NCI-H1417 (cell line): ENCODE measurements around the gene PTPRJ.
A peak's percentile ranks its signal among the peaks of the same experiment; 100 is the strongest.
"Not testable (repeated sequence)": the region's sequence is repeated elsewhere in the genome, so short reads cannot be mapped to it uniquely, and the experiment has no call there.

ENCODE experiments used
- DNase-seq, 3 experiments: peaks; one replicate each; lab custom pipeline; 2025; lab: John Stamatoyannopoulos, UW

The PTPRJ gene

DNA sequence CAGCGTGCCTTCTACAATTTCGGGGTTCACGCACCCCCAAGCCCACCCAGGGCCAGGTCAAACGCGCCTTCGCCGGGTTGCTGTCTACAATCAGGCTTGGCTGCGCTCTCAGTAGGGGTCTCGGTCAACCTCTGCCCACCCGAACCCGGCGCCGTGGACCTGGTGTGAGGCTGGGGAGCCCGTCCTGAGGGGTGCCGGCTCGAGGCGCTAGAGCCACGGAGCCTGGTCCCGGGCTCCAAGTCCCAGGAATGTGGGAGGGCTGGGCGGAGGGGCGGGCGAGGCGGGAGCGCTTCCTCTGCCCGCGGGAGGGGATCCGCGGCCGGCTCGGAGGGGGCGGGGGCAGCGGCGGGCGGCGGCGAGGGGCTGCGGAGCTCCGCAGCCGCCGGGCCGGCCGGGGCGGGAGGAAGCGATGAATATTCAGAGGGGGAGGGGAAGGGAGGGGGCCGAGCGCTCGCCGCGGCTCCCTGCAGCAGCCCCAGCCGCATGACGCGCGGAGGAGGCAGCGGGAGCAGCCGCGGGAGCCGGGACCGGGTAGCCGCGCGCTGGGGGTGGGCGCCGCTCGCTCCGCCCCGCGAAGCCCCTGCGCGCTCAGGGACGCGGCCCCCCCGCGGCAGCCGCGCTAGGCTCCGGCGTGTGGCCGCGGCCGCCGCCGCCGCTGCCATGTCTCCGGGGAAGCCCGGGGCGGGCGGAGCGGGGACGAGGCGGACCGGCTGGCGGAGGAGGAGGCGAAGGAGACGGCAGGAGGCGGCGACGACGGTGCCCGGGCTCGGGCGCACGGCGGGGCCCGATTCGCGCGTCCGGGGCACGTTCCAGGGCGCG lies at the start of gene PTPRJ:
PTPRJ (plus strand) TSS at position 472 of the 819 bp plus-strand sequence. CDS start 354 bp downstream, outside the sequence.
- peak; percentile 68 to 78 (median 71) for DNase-seq

DNA sequence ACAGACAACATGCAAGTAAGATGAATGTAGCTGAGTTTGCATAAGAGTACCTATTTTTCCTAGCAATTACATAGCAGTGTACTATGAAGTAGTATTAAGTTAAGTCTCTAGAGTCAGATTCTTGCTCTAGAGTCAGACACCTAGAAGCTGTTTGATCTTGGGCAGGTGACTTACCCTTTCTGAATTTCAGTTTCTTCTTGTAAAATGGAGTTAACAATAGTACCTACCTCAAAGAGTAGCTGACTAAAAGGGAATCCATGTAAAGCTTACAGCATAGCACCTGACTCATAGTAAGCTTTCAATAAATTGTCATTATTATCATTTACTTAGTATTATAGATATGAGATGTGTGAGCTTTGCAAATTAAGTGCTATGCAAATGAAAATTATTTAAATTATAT lies 47.8 kb upstream of the PTPRJ start:
- no peak for DNase-seq

DNA sequence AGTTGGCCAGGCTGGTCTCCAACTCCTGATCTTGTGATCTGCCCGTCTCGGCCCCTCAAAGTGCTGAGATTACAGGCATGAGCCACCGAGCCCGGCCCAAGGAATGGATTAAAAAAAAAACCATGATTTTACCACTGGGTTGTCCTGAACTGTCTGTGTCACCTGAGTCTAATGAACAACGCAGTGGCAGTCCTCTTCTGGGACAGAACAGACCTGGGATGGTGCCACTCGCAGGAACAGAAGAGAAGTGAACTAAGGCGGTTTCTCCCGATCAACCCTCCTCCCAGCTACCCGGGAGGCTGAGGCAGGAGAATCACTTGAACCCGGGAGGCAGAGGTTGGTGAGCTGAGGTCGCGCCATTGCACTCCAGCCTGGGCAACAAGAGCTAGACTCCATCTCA lies 46.6 kb upstream of the PTPRJ start:
- DNase-seq, result peak in 1 of 3 experiments; percentile 13

DNA sequence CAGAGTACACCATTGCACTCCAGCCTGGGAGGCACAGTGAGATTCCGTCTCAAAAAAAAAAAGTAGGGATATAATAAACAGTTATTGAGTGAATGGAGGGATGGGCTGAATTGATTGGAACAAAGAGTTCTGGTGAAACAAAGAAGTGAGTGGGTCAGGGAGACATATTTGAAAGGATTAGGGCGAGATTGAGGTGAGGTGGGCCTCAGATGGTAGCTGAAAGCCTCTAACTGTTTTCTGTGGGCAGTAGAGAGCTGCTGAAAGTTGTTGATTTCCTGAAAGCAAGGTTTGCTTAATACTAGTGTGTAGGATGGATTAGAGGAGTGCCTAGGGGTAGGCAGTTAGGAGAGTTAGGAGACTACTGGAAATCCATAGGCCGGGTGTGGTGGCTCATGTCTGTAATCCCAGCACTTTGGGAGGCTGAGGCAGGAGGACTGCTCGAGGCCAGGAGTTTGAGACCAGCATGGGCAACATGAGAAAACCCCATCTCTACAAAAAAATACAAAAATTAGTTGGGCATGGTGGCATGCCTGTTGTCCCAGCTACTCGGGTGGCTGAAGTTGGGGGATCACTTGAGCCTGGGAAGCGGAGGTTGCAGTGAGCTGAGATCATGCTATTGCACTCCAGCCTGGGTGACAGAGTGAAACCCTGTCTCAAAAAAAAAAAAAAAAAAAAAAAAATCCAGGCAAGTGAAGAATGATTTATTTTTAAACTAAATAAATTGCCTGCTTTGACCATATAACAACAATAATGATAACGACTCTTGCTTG lies 41.4 kb upstream of the PTPRJ start:
- no peak for DNase-seq

DNA sequence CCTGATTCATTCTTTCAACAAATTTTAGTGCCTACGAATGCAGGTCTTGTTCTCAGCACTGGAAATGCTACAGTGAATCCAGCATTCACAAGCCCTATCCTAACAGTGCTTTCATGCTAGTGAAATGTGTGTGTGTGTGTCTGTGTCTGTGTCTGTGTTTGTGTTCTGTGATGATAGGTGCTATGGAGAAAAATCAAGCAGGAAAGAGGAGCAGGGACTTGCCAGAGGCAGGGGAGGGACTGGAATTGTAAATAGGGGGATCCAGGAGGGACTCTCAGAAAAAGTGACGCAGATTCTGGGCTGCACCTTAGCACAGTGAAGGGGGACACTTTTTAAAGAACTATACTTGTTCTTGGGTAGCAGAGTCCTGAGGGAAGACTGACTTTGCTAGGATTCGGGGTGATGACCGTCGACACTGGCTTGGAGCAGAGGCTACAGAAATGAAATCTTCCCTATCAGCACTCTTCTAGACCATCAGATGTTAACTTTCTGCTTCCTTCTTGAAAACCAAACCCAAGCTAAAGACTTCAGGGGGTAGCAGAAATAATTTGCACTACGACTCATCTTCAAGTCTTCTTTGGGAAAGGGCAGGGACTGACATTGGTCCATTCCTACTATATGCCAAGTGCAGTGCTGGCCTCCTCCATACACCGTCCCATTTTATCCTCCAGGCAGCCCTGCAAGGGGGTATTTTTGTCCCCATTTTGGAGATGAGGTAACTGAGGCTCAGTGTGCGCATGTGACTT lies 39.3 kb upstream of the PTPRJ start:
- no peak for DNase-seq

DNA sequence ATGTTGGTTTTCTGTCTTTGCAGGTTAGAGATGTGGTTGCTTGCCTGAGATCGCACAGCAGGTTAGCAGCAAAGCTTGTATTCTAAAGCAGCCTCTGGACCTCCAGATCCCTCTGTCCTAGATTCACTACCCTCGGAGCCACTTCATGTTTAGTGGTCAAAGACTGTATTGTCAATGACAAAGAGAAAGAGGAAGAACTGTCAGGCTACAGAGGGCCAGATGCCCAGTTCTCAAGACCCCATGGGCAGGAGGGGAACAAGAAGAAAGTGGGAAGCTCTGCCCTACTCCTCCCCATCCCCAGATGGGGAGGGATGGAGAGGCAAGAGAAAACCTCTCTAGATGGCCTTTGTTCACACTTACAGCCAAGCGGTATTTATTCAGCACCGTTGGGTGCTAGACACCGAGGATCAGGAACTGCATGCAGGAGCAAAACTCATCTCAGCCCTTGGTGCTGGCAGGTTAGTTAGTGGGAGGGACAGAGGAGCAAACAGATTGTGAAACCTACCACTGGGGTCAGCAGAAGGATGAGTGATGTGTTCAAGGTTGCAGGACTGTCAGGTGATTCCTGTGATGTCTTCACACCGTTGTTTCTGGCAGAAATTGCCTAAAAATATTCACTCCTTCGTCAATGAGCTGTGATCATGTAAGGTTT lies 38.3 kb upstream of the PTPRJ start:
- DNase-seq, result no peak

DNA sequence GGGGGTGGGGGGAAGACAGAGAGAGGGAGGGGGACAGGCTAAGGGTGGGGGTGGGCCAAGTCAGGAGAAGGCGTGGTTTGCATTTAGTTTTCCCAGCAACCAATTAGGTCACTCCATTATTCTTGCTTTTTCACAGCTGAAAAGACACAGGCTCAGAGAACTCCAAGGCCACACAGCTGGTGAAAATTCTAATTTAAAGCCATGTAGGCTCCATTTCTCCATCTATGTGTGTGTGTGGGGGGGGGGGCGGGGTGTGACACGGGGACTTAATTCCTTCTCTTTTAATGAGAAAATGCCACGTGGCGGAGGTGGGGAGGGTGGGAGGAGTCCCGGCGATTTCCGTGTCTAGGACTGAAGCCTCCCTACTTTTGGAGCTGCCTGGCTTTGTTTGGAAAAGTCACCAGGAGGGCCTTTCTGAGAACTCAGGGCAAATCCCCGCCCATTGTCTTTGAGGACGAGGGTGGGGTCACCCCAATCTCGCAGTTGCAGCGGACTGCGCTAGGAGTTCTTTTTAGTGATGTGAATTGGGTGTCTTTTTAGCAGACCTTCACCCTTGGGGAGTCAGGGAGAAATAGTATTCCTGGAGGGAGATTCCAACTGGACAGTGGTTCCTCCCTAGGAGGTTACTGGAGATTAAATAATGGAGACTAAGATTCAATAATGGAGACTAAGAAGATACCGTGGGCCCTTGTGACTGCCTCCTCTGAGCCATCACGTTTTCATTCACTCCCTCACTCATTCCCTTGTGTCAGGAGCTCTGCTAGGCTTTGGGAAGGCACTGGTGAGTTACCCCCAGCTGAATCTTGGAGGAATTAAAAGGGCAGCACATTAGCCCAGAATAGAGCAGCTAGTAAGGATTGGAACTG lies 36.4 kb upstream of the PTPRJ start:
- DNase-seq, result no peak

DNA sequence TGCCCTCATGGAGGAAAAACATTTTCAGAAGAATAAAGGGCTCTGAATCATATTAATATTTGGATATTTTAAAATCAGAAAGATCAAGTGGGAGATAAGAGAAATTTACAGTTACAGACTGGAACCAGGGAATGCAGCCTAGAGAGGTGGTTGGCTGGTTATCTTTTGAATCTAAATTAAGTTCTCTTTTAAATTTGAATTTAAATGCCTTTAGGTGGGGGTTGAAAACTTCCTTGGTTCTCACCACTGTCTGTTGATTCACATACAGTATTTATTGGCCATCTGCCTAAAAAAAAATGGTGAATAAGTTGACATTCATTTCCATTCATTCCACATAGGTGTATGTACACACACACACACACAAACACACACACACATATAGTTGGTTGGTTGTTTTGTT lies 35.7 kb upstream of the PTPRJ start:
- DNase-seq, result no peak

DNA sequence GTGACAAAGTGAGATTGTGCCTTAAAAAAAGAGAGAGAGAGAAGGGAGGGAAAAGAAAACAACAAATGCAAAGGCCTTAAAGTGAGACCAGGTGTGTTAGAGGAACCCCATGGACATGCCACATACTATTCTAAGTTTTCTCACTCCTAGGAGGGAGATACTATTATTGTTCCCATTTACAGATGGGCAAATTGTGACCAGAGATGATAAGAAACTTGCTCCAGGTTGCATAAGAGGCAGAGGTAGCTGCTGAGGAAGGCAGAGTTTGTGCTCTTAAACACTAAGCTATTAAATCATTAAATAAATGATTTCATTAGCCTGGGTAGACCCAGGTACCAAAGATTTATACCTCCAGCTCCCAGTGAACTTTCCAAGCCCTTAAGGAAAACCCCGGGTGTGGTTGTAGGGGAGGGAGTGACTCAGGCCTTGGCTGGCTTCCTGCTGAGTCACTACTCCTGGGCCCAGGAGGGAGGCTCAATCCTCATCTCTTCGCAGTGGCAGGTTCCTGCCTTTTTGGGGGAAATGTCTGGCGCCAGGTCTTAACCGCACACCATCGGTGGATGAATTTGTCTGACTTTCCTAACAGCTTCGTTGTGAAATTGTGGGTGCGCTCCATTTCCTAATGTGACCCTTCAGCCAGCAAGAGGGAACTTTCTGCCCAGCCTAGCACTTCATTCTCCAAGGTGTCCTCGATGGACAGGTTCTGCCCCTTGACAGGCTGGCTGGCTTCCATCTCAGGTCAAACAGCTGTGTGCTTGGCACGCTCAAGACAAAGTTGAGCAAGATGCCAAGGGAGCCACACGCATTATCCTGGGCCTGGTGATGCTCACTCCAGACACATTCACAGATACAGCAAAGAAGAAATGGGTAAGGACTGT lies 33.4 kb upstream of the PTPRJ start:
- DNase-seq, result no peak

DNA sequence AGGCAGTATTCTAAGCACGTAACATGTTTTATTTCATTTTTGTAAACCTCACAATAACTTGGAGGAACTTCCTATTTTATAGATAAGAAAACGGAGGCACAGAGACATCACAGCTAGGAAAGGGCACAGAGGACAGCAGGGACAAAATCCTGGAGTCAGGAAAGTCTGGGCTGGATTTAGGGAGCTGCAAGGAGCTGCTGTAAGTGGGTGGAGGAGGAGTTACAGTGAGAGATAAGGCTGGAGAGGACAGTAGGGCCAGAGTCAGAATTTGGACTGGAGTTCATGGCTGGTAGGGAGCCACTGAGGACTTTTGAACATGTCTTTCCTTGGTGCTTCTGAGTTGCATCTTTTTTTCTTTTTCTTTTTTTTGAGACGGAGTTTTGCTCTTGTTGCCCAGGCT lies 32.2 kb upstream of the PTPRJ start:
- DNase-seq, result no peak

DNA sequence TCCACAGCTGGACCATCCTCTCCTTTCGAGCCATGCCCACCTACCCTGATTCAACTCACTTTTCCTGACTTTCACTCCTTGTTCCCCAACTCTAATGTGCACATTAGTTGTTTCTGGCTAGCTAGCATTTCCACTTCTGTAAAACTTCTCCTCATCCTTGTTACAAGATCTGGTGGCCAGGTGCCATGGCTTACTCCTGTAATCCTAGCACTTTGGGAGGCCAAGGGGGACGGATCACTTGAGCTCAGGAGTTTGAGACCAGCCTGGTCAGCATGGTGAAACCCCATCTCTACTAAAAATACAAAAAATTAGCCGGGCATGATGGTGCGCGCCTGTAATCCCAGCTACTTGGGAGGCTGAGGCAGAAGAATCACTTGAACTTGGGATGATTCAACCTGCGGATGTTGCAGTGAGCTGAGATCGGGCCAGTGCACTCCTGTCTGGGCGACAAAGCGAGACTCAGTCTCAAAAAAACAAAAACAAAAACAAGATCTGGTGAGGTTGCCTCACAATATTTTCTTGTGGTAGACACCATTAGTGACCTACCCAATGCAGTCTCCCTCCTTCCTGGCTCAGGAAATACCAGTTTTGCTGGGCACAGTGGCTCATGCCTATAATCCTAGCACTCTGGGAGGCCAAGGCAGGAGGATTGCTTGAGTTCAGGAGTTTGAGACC lies 31.2 kb upstream of the PTPRJ start:
- DNase-seq, result not testable (repeated sequence)

DNA sequence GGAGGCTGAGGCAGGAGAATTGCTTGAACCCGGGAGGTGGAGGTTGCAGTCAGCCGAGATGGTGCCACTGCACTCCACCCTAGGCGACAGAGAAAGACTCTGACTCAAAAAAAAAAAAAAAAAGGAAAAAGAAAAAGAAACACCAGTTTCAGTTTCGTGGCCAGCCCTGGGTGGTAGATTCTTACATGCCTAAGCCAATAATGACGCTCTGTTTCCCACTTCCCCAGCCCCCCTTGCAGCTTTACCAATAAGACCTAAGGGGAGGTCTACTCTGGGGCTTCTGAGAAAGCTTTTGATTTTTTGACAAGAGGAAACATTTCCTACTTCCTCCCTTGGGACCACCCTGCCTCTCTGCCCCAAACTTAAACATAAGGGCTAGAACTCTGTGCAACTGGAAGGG lies 30.0 kb upstream of the PTPRJ start:
- DNase-seq, result no peak

DNA sequence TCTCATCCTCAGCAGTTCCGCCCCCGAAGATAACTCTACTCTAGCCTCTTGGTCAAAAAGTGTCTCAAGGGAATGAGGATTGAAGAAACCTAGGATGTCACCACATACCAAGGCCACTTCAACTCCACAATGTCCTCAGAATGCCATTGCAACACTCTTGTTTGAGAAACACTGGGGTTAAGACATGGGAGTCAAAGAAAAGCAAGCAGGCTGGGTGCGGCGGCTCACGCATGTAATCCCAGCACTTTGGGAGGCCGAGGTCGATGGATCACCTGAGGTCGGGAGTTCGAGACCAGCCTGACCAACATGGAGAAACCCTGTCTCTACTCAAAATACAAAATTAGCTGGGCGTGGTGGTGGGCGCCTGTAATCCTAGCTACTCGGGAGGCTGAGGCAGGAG lies 28.9 kb upstream of the PTPRJ start:
- DNase-seq, result not testable (repeated sequence)

DNA sequence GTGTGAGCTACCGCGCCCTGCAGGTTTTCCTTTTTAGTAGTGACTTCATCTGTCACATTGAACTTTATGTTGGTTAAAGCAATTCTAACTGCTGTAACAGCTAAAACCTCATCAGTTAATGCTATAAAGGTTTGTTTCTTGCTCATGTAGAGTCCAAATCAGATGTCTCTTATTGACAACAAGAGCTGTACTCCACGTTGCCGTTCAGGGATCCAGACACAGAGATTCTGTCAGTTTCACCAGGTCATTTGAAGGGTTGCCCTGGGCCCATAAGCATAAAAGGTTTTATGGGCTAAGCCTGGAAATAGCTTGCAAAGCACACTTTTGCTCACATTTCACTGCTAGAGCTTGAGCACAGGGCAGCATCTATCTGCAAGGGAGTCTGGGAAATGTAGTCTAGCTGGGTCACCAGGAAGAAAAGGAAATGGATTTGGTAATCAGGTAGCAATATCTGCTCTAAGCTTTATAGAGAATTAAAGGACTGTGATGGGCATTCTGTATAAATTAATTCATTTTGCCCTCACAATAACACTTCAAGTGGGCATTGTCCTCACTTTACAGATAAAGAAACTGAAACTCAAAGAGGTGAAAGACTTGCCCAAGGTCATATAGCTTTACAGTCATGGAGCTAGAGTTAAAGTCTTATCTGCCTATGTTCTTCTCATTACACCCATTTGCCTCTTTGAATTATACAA lies 25.2 kb upstream of the PTPRJ start:
- no peak for DNase-seq

DNA sequence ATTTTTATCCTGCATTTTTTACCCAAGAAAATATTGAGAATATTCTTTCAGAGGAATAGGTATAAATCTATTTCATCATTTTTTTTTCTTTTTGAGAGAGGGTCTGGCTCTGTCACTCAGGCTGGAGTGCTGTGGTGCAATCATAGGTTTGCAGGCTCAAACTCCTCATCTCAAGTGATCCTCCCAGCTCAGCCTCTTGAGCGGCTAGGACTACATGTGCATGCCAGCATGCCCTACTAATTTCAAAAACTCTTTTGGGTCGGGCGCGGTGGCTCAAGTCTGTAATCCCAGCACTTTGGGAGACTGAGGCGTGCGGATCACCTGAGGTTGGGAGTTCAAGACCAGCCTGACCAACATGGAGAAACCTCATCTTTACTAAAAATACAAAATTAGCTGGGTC lies 20.3 kb upstream of the PTPRJ start:
- DNase-seq, result no peak

DNA sequence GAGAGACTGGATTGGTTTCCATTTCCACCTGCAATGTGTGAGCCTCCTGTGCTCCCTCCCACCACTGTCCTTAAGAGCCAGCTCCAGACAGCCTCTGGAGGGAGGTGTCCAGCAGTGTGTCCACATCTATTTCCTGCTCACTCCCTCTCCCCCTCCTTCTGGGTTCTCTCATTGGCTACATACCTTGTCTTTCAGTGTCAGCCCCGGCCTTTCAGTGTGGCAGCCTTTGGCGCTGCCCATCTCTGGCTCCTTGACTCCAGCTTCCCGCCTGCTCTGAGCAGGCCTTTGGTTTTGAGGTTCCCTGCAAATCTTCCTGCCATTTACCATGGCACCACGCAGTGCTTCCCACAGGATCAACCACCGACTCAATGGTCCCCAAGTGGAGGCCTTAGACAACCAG lies 19.0 kb upstream of the PTPRJ start:
- no peak for DNase-seq

DNA sequence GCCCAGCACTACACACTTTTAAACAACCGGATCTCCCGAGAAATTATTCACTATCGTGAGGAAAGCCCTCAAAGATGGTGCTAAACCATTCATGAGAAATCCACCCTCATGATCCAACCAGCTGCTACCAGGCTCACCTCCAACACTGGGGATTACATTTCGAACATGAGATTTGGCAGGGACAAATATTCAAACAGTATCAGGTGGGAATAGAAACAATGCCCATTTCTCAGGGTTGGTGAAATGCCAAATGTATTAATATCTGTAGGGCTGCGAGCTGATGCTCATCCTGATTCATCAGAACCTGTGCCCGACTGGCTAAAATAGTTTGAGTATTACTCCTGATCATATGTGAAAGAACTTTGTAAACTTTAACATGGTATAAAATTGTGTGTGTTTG lies 15.8 kb upstream of the PTPRJ start:
- DNase-seq, result no peak

DNA sequence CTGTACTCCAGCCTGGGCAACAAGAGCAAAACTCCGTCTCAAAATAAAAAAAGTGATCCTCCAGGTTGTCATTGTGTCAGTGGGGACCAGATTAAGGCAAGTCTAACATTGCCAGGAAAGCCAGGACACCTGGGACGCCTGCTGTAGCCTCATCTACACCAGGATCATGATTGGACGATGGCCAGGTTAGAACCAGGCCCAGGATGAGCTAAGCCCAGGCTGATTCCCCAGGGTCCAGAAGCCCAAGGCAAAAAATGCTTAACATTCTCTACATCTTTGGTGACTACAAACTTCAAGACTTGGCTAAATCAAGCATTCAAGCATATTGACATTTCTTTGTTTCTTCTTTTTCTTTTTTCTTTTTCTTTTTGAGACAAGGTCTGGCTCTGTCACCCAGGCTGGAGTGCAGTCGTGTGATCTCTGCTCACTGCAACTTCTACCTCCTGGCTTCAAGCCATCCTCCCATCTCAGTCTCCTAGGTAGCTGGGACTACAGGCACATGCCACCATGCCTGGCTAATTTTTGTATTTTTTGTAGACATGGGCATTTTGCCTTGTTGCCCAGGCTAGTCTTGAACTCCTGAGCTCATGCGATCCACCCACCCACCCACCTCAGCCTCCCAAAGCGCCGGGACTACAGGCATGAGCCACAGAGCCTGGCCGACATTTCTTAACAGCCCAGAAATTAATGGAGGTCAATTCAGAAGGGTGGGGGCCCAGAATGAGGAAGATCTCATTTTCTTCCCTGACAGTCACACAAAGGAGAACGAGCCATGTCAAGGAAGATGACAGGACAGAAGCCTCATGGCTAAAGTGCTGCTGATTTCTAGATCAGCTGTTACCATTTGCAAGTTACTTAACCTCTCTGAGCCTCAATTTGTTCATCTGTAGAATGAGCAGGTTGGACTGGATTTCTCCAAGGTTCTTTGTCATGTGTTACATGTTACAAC lies 12.5 kb upstream of the PTPRJ start:
- DNase-seq, result no peak
